BLaER1 treated with 17β-estradiol and CSF1 and Interleukin-3, amounts not matched to agents 10 nM and 100 nM (cell line): Measurements from ENCODE around the gene FZD4.

Experiments used
- H3K27ac ChIP-seq, 11 experiments: shearing (Covaris generic); formaldehyde crosslinking; 2 replicates each; pipeline ENCODE4 v1.8.1; 2022
- H3K27me3 ChIP-seq, 11 experiments: shearing (Covaris generic); formaldehyde crosslinking; 2 replicates each; pipeline ENCODE4 v1.8.1; 2022
- H3K36me3 ChIP-seq, 11 experiments: shearing (Covaris generic); formaldehyde crosslinking; 2 replicates each; pipeline ENCODE4 v1.8.1; 2022
- H3K4me1 ChIP-seq, 10 experiments: shearing (Covaris generic); formaldehyde crosslinking; 2 replicates each; pipeline ENCODE4 v1.8.1; 2022
- H3K4me2 ChIP-seq, 11 experiments: shearing (Covaris generic); formaldehyde crosslinking; 2 replicates each; pipeline ENCODE4 v1.8.1; 2022
- H3K4me3 ChIP-seq, 10 experiments: shearing (Covaris generic); formaldehyde crosslinking; 2 replicates each; pipeline ENCODE4 v1.8.1; 2022
- H3K9ac ChIP-seq, 11 experiments: shearing (Covaris generic); formaldehyde crosslinking; 2 replicates each; pipeline ENCODE4 v1.8.1; 2022
- H3K9me3 ChIP-seq, 11 experiments: shearing (Covaris generic); formaldehyde crosslinking; replicated peaks in 1 of 11; 2 replicates each; pipeline ENCODE4 v1.8.1; 2022
- H4K20me1 ChIP-seq, 11 experiments: shearing (Covaris generic); formaldehyde crosslinking; 2 replicates each; pipeline ENCODE4 v1.8.1; 2022
- Cebpa-rat ChIP-seq, 11 experiments: shearing (Covaris generic); IDR thresholded peaks; 2 replicates each; pipeline ENCODE4 v1.8.1; 2022

Gene FZD4

GRCh38 chr11:86990515-86990914, 35.3 kb upstream of the FZD4 start:
- Histone ChIP-seq H4K20me1 (no peaks in the 10 kb centered on the region), H3K27me3 (no peaks in the 10 kb centered on the region), H3K9ac (no peak overlapping the region), H3K4me2 (no peak overlapping the region), H3K4me1 (peaks cover 0 to 5% (median 0%) of the 10 kb centered on the region in 10 experiments; a peak in 1 of 20 replicates), H3K27ac (no peak overlapping the region), H3K36me3 (no peaks in the 10 kb centered on the region), H3K9me3 (no peaks in the 10 kb centered on the region), H3K4me3 (no peak overlapping the region)
- TF ChIP-seq Cebpa-rat (IDR thresholded peaks at IDR 0.05): no peak

- TF ChIP-seq Cebpa-rat (IDR thresholded peaks at IDR 0.05): no peak
- Histone ChIP-seq H3K36me3 (no peaks in the 10 kb centered on the region), H3K4me2 (no peak overlapping the region), H4K20me1 (no peaks in the 10 kb centered on the region), H3K27me3 (no peaks in the 10 kb centered on the region), H3K4me3 (no peak overlapping the region), H3K27ac (no peak overlapping the region), H3K4me1 (peaks cover 0 to 5% (median 0%) of the 10 kb centered on the region in 10 experiments; a peak in 1 of 20 replicates), H3K9ac (no peak overlapping the region), H3K9me3 (no peaks in the 10 kb centered on the region)
Measured at GRCh38 chr11:86990031-86990430, 34.8 kb upstream of the FZD4 start.

- H3K27ac ChIP-seq: no peak overlapping the region
- no peak overlapping the region for H3K4me2 ChIP-seq
- H3K36me3 ChIP-seq: no peaks in the 10 kb centered on the region
- H3K4me3 ChIP-seq: no peak overlapping the region
- H3K9me3 ChIP-seq: no peaks in the 10 kb centered on the region
- no peak for TF ChIP-seq Cebpa-rat (IDR thresholded peaks at IDR 0.05)
- no peaks in the 10 kb centered on the region for H4K20me1 ChIP-seq
- H3K4me1 ChIP-seq: peaks cover 0 to 5% (median 0%) of the 10 kb centered on the region in 10 experiments; a peak in 1 of 20 replicates
- H3K27me3 ChIP-seq: no peaks in the 10 kb centered on the region
- no peak overlapping the region for H3K9ac ChIP-seq
Measured at GRCh38 chr11:86988351-86988881, 33.2 kb upstream of the FZD4 start.

GRCh38 chr11:86987679-86988078, 32.5 kb upstream of the FZD4 start:
- no peak overlapping the region for H3K9ac ChIP-seq
- no peak for TF ChIP-seq Cebpa-rat (IDR thresholded peaks at IDR 0.05)
- H3K27ac ChIP-seq: no peak overlapping the region
- H3K36me3 ChIP-seq: no peaks in the 10 kb centered on the region
- H3K27me3 ChIP-seq: no peaks in the 10 kb centered on the region
- H3K4me2 ChIP-seq: no peak overlapping the region
- no peaks in the 10 kb centered on the region for H3K4me1 ChIP-seq
- H3K4me3 ChIP-seq: no peak overlapping the region
- no peaks in the 10 kb centered on the region for H3K9me3 ChIP-seq
- no peaks in the 10 kb centered on the region for H4K20me1 ChIP-seq

GRCh38 chr11:86984701-86985100, 29.5 kb upstream of the FZD4 start:
- TF ChIP-seq Cebpa-rat (IDR thresholded peaks at IDR 0.05): no peak
- no peaks in the 10 kb centered on the region for H3K9me3 ChIP-seq
- no peaks in the 10 kb centered on the region for H3K4me1 ChIP-seq
- H3K9ac ChIP-seq: no peak overlapping the region
- H3K4me3 ChIP-seq: no peak overlapping the region
- H3K4me2 ChIP-seq: no peak overlapping the region
- no peaks in the 10 kb centered on the region for H4K20me1 ChIP-seq
- no peaks in the 10 kb centered on the region for H3K27me3 ChIP-seq
- H3K27ac ChIP-seq: no peak overlapping the region
- no peaks in the 10 kb centered on the region for H3K36me3 ChIP-seq

GRCh38 chr11:86983021-86983488, 27.9 kb upstream of the FZD4 start:
- Histone ChIP-seq H3K9ac (no peak overlapping the region), H3K9me3 (no peaks in the 10 kb centered on the region), H4K20me1 (no peaks in the 10 kb centered on the region), H3K4me3 (no peak overlapping the region), H3K4me1 (peaks cover 0 to 4% (median 0%) of the 10 kb centered on the region in 10 experiments; a peak in 2 of 20 replicates), H3K36me3 (no peaks in the 10 kb centered on the region), H3K4me2 (no peak overlapping the region), H3K27me3 (no peaks in the 10 kb centered on the region), H3K27ac (no peak overlapping the region)
- no peak for TF ChIP-seq Cebpa-rat (IDR thresholded peaks at IDR 0.05)

GRCh38 chr11:86981777-86982540, 26.8 kb upstream of the FZD4 start:
- no peak overlapping the region for H3K9ac ChIP-seq
- H4K20me1 ChIP-seq: no peaks in the 10 kb centered on the region
- no peak overlapping the region for H3K4me3 ChIP-seq
- H3K4me1 ChIP-seq: peaks cover 0 to 11% (median 0%) of the 10 kb centered on the region in 10 experiments; a peak in 6 of 20 replicates
- no peaks in the 10 kb centered on the region for H3K27me3 ChIP-seq
- no peak overlapping the region for H3K4me2 ChIP-seq
- no peak for TF ChIP-seq Cebpa-rat (IDR thresholded peaks at IDR 0.05)
- no peaks in the 10 kb centered on the region for H3K9me3 ChIP-seq
- H3K36me3 ChIP-seq: no peaks in the 10 kb centered on the region
- no peak overlapping the region for H3K27ac ChIP-seq

- Histone ChIP-seq H3K4me3 (no peak overlapping the region), H3K27ac (no peak overlapping the region), H3K9ac (no peak overlapping the region), H3K4me2 (no peak overlapping the region), H3K4me1 (peaks cover 0 to 11% (median 0%) of the 10 kb centered on the region in 10 experiments; a peak in 6 of 20 replicates), H3K27me3 (no peaks in the 10 kb centered on the region), H4K20me1 (no peaks in the 10 kb centered on the region), H3K9me3 (no peaks in the 10 kb centered on the region), H3K36me3 (no peaks in the 10 kb centered on the region)
- no peak for TF ChIP-seq Cebpa-rat (IDR thresholded peaks at IDR 0.05)
Measured at GRCh38 chr11:86980086-86980796, 25.0 kb upstream of the FZD4 start.

- H3K27me3 ChIP-seq: no peaks in the 10 kb centered on the region
- H3K4me3 ChIP-seq: no peak overlapping the region
- peaks cover 0 to 4% (median 0%) of the 10 kb centered on the region in 11 experiments; a peak in 6 of 22 replicates for H3K9me3 ChIP-seq
- no peak overlapping the region for H3K9ac ChIP-seq
- TF ChIP-seq Cebpa-rat (IDR thresholded peaks at IDR 0.05): no peak
- H3K4me2 ChIP-seq: no peak overlapping the region
- no peak overlapping the region for H3K27ac ChIP-seq
- no peaks in the 10 kb centered on the region for H4K20me1 ChIP-seq
- no peaks in the 10 kb centered on the region for H3K36me3 ChIP-seq
- peaks cover 0 to 11% (median 0%) of the 10 kb centered on the region in 10 experiments; a peak in 6 of 20 replicates for H3K4me1 ChIP-seq
Measured at GRCh38 chr11:86978756-86979608, 23.8 kb upstream of the FZD4 start.
